HepG2 (cell line): ENCODE data around the gene PROX2. TPM values are rescaled to one million over a fixed set of nuclear protein-coding genes. Genes with fewer than 3 reads are reported as not detected.

ENCODE experiments used
- ATAC-seq: fragments of 200-7000 bp; cut with Tn5 transposase; 3 replicates; pipeline ENCODE4 v1.9.1; 2020; ENCODE audit warnings: mild to moderate bottlenecking, moderate library complexity
- BruUV-seq: library from RNA; stranded (reverse); fragments of 400-500 nt; replicated peaks from 2 replicates; lab custom pipeline; 2021; lab: Mats Ljungman, UMichigan
- CTCF ChIA-PET: fragments of 300-600 bp; formaldehyde crosslinking; extraction: SDS; loops from one replicate; lab custom pipeline; 2021; ENCODE audit warnings: low total read pairs, inconsistent platforms, low intra/inter-chr PET ratio; lab: Yijun Ruan, JAX
- POLR2A ChIA-PET: fragments of 350-600 bp; sonication (Branson Sonifier 250); formaldehyde crosslinking; loops from one replicate; lab custom pipeline; 2020; ENCODE audit warnings: antibody characterized with exemption, inconsistent platforms; lab: Yijun Ruan, JAX
- DNase-seq: peaks from one replicate; pipeline ENCODE4 v3.0.0-alpha.2; 2015; ENCODE audit warnings: low spot score
- FAIRE-seq: peaks from 3 replicates; lab custom pipeline; 2011; peaks lifted over from hg19 to GRCh38; lab: Jason Lieb, UNC
- H2AFZ ChIP-seq: one replicate; pipeline ENCODE4 v1.6.1; 2011; ENCODE audit warnings: low read length, inconsistent platforms
- H3K27ac ChIP-seq: fragments of 300-600 bp; 3 replicates; pipeline ENCODE4 v1.8.0; 2011; ENCODE audit warnings: mixed run types, mild to moderate bottlenecking, mixed read lengths, low read length, inconsistent platforms; ENCODE audit not compliant: insufficient read depth; ENCODE audit errors: extremely low read length
- H3K27me3 ChIP-seq, 2 experiments: fragments of 200-600 bp in 1 of 2; 2 replicates in 1 of 2; 3 replicates in 1 of 2; pipeline versions ENCODE4 v1.6.0 to v1.8.0; 2011; ENCODE audit warnings: low read length in 2 of 2, mild to moderate bottlenecking in 2 of 2, moderate library complexity in 2 of 2, inconsistent platforms in 1 of 2; ENCODE audit not compliant: insufficient read depth in 2 of 2, control insufficient read depth in 1 of 2
- H3K36me3 ChIP-seq, 2 experiments: fragments of 200-600 bp in 1 of 2; replicated peaks in 1 of 2; 2 replicates in 1 of 2; 3 replicates in 1 of 2; pipeline versions ENCODE4 v1.5.1 to v1.8.0; 2011; ENCODE audit warnings: low read length in 2 of 2, inconsistent platforms in 1 of 2; ENCODE audit not compliant: insufficient read depth in 2 of 2, control insufficient read depth in 1 of 2
- H3K4me1 ChIP-seq: 2 replicates; pipeline ENCODE4 v1.5.1; 2012; ENCODE audit warnings: low read length, inconsistent platforms; ENCODE audit not compliant: insufficient read depth
- H3K4me2 ChIP-seq: 2 replicates; pipeline ENCODE4 v1.6.0; 2011; ENCODE audit warnings: low read depth, low read length, inconsistent platforms
- H3K4me3 ChIP-seq, 3 experiments: fragments of 200-600 bp in 1 of 3; sonication (generic), shearing (Covaris generic) in 1 of 3; replicated peaks in 1 of 3; 2 replicates each; pipeline ENCODE4 v1.5.1; 2011 to 2016; ENCODE audit warnings: low read length in 3 of 3, inconsistent platforms in 2 of 3, low read depth in 2 of 3, mild to moderate bottlenecking in 2 of 3, control low read depth in 1 of 3, mixed read lengths in 1 of 3; ENCODE audit not compliant: insufficient read depth in 1 of 3
- H3K79me2 ChIP-seq: one replicate; pipeline ENCODE4 v1.6.1; 2011; ENCODE audit warnings: low read length, inconsistent platforms; ENCODE audit not compliant: insufficient read depth
- H3K9ac ChIP-seq: 2 replicates; pipeline ENCODE4 v1.6.0; 2011; ENCODE audit warnings: mild to moderate bottlenecking, low read depth, low read length, inconsistent platforms; ENCODE audit not compliant: insufficient read depth
- H3K9me3 ChIP-seq: 2 replicates; pipeline ENCODE4 v1.5.1; 2012; ENCODE audit warnings: mild to moderate bottlenecking, low read length
- H4K20me1 ChIP-seq: 2 replicates; pipeline ENCODE4 v1.6.0; 2011; ENCODE audit warnings: inconsistent platforms, mild to moderate bottlenecking, low read length, moderate library complexity; ENCODE audit not compliant: insufficient read depth
- FOXO1 ChIP-seq: sonication (generic); formaldehyde crosslinking; IDR thresholded peaks from 2 replicates; pipeline ENCODE4 v1.4.0; 2020; ENCODE audit warnings: missing genetic modification reagents
- GFI1 ChIP-seq: sonication (generic); formaldehyde crosslinking; IDR thresholded peaks from 2 replicates; pipeline ENCODE4 v1.5.0; 2020; ENCODE audit warnings: missing genetic modification reagents, mild to moderate bottlenecking, borderline replicate concordance
- IRF2 ChIP-seq: IDR thresholded peaks from 2 replicates; pipeline ENCODE4 v1.6.1; 2018; ENCODE audit warnings: missing genetic modification reagents, missing compliant biosample characterization
- NAIF1 ChIP-seq: sonication (generic); formaldehyde crosslinking; IDR thresholded peaks from 2 replicates; pipeline ENCODE4 v1.5.0; 2020; ENCODE audit warnings: mild to moderate bottlenecking, missing genetic modification reagents, borderline replicate concordance
- NFRKB ChIP-seq: fragments of 450-650 bp; IDR thresholded peaks from 2 replicates; pipeline ENCODE4 v1.6.1; 2017
- NFYC ChIP-seq: IDR thresholded peaks from 2 replicates; pipeline ENCODE4 v1.6.1; 2016; ENCODE audit warnings: missing genetic modification reagents, missing compliant biosample characterization
- NR2F1 ChIP-seq, 2 experiments: fragments of 450-650 bp in 1 of 2; formaldehyde crosslinking in 1 of 2; IDR thresholded peaks; 2 replicates each; pipeline versions ENCODE4 v1.5.0 to v1.6.1; 2016 to 2020; ENCODE audit warnings: mild to moderate bottlenecking in 1 of 2, missing compliant biosample characterization in 1 of 2, missing genetic modification reagents in 1 of 2, moderate library complexity in 1 of 2
- NR2F6 ChIP-seq, 2 experiments: IDR thresholded peaks; 2 replicates each; pipeline ENCODE4 v1.6.1; 2016; ENCODE audit warnings: antibody characterized with exemption in 1 of 2, mild to moderate bottlenecking in 1 of 2
- TBX3 ChIP-seq: fragments of 450-650 bp; IDR thresholded peaks from 2 replicates; pipeline ENCODE4 v1.6.1; 2017; ENCODE audit warnings: antibody characterized with exemption, mild to moderate bottlenecking, inconsistent platforms, borderline replicate concordance
- U2AF1 ChIP-seq: fragments of 200-400 bp; formaldehyde crosslinking; optimal IDR thresholded peaks from 2 replicates; pipeline ENCODE3; 2017; ENCODE audit warnings: mild to moderate bottlenecking, low read depth, low read length
- XBP1 ChIP-seq: sonication (generic); formaldehyde crosslinking; IDR thresholded peaks from 2 replicates; pipeline ENCODE4 v1.5.0; 2020; ENCODE audit warnings: missing genetic modification reagents
- ZNF101 ChIP-seq: sonication (generic); formaldehyde crosslinking; IDR thresholded peaks from 2 replicates; pipeline ENCODE4 v1.4.0; 2020; ENCODE audit warnings: mild to moderate bottlenecking, low read depth, missing genetic modification reagents, borderline replicate concordance
- ZNF160 ChIP-seq: sonication (generic); formaldehyde crosslinking; IDR thresholded peaks from 2 replicates; pipeline ENCODE4 v1.8.0; 2022; ENCODE audit warnings: mild to moderate bottlenecking, inconsistent platforms, missing genetic modification reagents
- ZNF549 ChIP-seq: sonication (generic); formaldehyde crosslinking; IDR thresholded peaks from 2 replicates; pipeline ENCODE4 v1.5.0; 2020; ENCODE audit warnings: missing genetic modification reagents
- WGBS: methylation state at CpG from one replicate; pipeline ENCODE4 v1.1.6; 2017; ENCODE audit warnings: low lambda C conversion rate; 5-methylcytosine and 5-hydroxymethylcytosine counted together
- in situ Hi-C: cut with HindIII; loops from 2 replicates; pipeline ENCODE4 v1.10.0; 2017; ENCODE audit warnings: low pct_unique_long_range_greater_than_20kb; ENCODE audit not compliant: extremely low pct_ligation_motif_present
- intact Hi-C: fragments of 100-400 bp; cut with micrococcal nuclease; formaldehyde crosslinking; loops from one replicate; pipeline ENCODE4 v1.10.0; 2022; ENCODE audit not compliant: unreplicated experiment
- polyA plus RNA-seq, 8 experiments: library from polyadenylated mRNA; depleted of rRNA in 3 of 8; stranded (reverse) in 7 of 8; unstranded in 1 of 8; fragments of >200 nt; fragmentation: Illumina TruSeq in 4 of 8; extraction: Trizol in 4 of 8; gene quantifications; 2 replicates each; pipeline versions ENCODE4 v1.2.1 to v1.2.3, GENCODE V29; 2011 to 2016; ENCODE audit warnings: low read depth in 4 of 8, missing spikeins in 1 of 8, mixed read lengths in 1 of 8; ENCODE audit not compliant: insufficient read depth in 1 of 8
- total RNA-seq, 5 experiments: library from RNA; depleted of rRNA; stranded (reverse); fragments of >200 nt; fragmentation: Illumina TruSeq; extraction: Trizol; gene quantifications; 2 replicates each; pipeline ENCODE4 v1.2.3, GENCODE V29; 2016; ENCODE audit warnings: low read depth in 1 of 5
- TF ChIP-seq, protein P1 (sequence below): sonication (generic); formaldehyde crosslinking; IDR thresholded peaks from 2 replicates; pipeline ENCODE4 v1.4.0; 2020; ENCODE audit warnings: mild to moderate bottlenecking, missing genetic modification reagents, borderline replicate concordance

Gene PROX2
- total and polyA plus RNA-seq, 2 of the 13 experiments (the other 11 are each of a cell fraction or from before 2014, with no cell fraction given), result not detected

DNA sequence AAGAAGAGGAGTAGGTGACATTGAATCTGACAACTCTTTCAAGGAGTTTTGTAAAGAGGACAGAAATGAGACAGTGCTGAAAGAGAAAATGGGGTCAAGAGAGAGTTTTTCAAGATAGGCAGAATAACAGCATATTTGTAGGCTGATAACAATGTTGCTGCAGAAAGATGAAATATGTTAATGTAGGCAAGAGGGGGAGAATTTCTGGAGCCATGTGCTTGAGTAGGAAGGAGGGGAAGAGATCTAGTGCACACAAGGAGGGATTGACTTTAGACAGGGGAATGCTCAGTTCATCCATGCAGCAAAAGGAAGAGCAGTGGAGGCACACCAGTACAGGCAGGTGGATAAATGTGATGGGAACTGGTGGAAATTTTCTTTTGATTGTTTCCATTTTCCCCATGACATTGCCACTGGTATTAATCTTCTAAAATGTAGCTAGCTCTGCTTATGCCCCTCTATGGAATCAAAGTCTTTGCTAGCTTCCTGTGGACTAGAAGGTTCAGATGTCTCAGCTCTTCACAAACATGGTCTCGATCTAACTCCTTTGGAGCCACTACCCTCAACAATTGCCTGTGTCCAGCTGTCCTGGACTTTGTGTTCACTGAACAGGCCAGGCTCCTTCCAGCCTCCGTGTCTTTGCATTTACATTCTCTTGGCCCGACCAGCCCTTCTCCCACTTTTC is 9.1 kb downstream of the PROX2 start:
- H3K9me3 ChIP-seq, result no peaks in the 10 kb centered on the region
- H3K4me3 ChIP-seq, result no peak overlapping the region
- no peaks in the 10 kb centered on the region for H3K36me3 ChIP-seq
- TF ChIP-seq IRF2 (CRISPR knock-in tag) (no peak), U2AF1 (no peak), ZNF549 (CRISPR knock-in tag) (no peak), NFYC (CRISPR knock-in tag) (no peak), ZNF160 (CRISPR knock-in tag) (no peak), XBP1 (CRISPR knock-in tag) (no peak), TBX3 (no peak), NR2F1 (CRISPR knock-in tag; IDR thresholded peaks at IDR 0.05) (no peak), NR2F6 (IDR thresholded peaks at IDR 0.05) (no peak), NR2F6 (CRISPR knock-in tag; IDR thresholded peaks at IDR 0.05) (no peak), GFI1 (CRISPR knock-in tag) (no peak), NFRKB (no peak), FOXO1 (no peak), NAIF1 (no peak), ZNF101 (CRISPR knock-in tag) (no peak)
- TF ChIP-seq, protein P1, sequence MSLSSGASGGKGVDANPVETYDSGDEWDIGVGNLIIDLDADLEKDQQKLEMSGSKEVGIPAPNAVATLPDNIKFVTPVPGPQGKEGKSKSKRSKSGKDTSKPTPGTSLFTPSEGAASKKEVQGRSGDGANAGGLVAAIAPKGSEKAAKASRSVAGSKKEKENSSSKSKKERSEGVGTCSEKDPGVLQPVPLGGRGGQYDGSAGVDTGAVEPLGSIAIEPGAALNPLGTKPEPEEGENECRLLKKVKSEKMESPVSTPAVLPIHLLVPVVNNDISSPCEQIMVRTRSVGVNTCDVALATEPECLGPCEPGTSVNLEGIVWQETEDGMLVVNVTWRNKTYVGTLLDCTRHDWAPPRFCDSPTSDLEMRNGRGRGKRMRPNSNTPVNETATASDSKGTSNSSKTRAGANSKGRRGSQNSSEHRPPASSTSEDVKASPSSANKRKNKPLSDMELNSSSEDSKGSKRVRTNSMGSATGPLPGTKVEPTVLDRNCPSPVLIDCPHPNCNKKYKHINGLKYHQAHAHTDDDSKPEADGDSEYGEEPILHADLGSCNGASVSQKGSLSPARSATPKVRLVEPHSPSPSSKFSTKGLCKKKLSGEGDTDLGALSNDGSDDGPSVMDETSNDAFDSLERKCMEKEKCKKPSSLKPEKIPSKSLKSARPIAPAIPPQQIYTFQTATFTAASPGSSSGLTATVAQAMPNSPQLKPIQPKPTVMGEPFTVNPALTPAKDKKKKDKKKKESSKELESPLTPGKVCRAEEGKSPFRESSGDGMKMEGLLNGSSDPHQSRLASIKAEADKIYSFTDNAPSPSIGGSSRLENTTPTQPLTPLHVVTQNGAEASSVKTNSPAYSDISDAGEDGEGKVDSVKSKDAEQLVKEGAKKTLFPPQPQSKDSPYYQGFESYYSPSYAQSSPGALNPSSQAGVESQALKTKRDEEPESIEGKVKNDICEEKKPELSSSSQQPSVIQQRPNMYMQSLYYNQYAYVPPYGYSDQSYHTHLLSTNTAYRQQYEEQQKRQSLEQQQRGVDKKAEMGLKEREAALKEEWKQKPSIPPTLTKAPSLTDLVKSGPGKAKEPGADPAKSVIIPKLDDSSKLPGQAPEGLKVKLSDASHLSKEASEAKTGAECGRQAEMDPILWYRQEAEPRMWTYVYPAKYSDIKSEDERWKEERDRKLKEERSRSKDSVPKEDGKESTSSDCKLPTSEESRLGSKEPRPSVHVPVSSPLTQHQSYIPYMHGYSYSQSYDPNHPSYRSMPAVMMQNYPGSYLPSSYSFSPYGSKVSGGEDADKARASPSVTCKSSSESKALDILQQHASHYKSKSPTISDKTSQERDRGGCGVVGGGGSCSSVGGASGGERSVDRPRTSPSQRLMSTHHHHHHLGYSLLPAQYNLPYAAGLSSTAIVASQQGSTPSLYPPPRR, result no peak
- no peak overlapping the region for H2AFZ ChIP-seq
- no peak overlapping the region for H3K9ac ChIP-seq
- intact Hi-C loops (no loop called here), in situ Hi-C loops (no loop called here)
- BruUV-seq, result no TSS peak
- H3K27ac ChIP-seq, result no peak overlapping the region
- 7% methylated on average over 3 of the region's 3 CpGs for WGBS
- H3K27me3 ChIP-seq, result peaks cover 2 to 4% of the 10 kb centered on the region in 2 experiments; a peak in 1 of 5 replicates
- no peaks in the 10 kb centered on the region for H4K20me1 ChIP-seq
- H3K79me2 ChIP-seq, result no peaks in the 10 kb centered on the region
- H3K4me2 ChIP-seq, result peak overlapping the region; percentile 56
- peak; percentile 52 for ATAC-seq
- FAIRE-seq, result no peak
- no peak for DNase-seq
- ChIA-PET CTCF (no interaction called here), POLR2A (interaction anchor here (1.6 to 2.0 kb wide), 2 partner anchors 16 to 31 kb away, joined by 3 to 4 read pairs; no protein-coding TSS in a partner anchor)
- H3K4me1 ChIP-seq, result peaks cover 20% of the 10 kb centered on the region
